ENCODE measurements around the gene FBLN1. TPM values are rescaled to one million over a fixed set of nuclear protein-coding genes. Genes with fewer than 3 reads are reported as not detected.
"Not testable (repeated sequence)": the region's sequence is repeated elsewhere in the genome, so short reads cannot be mapped to it uniquely, and the experiment has no call there.

The FBLN1 gene
- total and polyA plus RNA-seq, 12 donors, result 31.3 to 126 (median 51.0) TPM

DNA sequence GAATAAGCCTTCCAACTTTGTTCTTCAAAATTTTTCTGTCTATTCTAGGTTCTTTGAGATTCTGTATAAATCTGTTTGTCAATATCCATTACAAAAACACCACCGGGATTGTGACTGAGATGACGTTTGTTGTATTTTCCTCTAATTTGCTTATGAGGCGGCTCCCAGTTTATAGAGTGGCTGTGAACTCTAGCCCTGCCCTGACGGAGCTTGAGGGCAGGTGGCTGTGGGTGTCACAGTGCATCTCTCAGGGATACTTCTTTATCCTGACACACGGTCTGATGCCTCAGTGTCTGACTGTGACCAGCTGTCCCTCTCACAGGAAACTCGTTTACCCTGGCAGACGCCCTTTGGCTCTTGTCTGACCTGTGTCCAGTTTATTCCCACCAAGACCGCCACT lies 115.3 kb downstream of the FBLN1 start:
- TF ChIP-seq, protein P1, sequence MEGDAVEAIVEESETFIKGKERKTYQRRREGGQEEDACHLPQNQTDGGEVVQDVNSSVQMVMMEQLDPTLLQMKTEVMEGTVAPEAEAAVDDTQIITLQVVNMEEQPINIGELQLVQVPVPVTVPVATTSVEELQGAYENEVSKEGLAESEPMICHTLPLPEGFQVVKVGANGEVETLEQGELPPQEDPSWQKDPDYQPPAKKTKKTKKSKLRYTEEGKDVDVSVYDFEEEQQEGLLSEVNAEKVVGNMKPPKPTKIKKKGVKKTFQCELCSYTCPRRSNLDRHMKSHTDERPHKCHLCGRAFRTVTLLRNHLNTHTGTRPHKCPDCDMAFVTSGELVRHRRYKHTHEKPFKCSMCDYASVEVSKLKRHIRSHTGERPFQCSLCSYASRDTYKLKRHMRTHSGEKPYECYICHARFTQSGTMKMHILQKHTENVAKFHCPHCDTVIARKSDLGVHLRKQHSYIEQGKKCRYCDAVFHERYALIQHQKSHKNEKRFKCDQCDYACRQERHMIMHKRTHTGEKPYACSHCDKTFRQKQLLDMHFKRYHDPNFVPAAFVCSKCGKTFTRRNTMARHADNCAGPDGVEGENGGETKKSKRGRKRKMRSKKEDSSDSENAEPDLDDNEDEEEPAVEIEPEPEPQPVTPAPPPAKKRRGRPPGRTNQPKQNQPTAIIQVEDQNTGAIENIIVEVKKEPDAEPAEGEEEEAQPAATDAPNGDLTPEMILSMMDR (IDR thresholded peaks at IDR 0.05), result no peak
- ATAC-seq, result no peak
- peaks cover 0 to 2% (median 0%) of the 10 kb centered on the region in 9 donors for H3K4me1 ChIP-seq
- H3K27me3 ChIP-seq, result peaks cover 0 to 12% (median 0%) of the 10 kb centered on the region in 7 donors
- intact Hi-C loops (cut with DNase I), result no loop called here
- no peak overlapping the region for H3K4me3 ChIP-seq
- H3K27ac ChIP-seq, result no peak overlapping the region
- H3K36me3 ChIP-seq, result no peaks in the 10 kb centered on the region
- no peak for DNase-seq
- WGBS, 2 donors, result 74 to 76% methylated on average over 8 of the region's 8 CpGs
- peaks cover 0 to 10% (median 0%) of the 10 kb centered on the region in 11 donors for H3K9me3 ChIP-seq

DNA sequence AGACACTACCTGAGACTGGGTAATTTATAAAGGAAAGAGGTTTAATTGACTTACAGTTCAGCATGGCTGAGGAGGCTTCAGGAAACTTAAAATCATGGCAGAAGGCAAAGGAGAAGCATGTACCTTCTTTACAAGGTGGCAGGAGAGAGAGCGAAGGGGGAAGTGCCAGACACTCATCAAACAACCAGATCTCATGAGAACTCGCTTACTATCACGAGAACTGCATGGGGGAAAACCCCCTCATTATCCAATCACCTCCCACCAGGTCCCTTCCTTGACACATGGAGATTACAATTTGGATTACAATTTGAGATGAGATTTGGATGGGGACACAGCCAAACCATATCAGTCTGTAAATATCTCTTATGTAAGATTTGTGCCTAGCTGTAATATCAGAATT lies 118.0 kb downstream of the FBLN1 start:
- intact Hi-C loops (cut with DNase I), result no loop called here
- TF ChIP-seq, protein P1 (IDR thresholded peaks at IDR 0.05), result no peak
- peaks cover 0 to 25% (median 4%) of the 10 kb centered on the region in 7 donors for H3K27me3 ChIP-seq
- no peaks in the 10 kb centered on the region for H3K4me1 ChIP-seq
- no peak for ATAC-seq
- H3K27ac ChIP-seq, result no peak overlapping the region
- H3K36me3 ChIP-seq, result no peaks in the 10 kb centered on the region
- DNase-seq, result no peak
- 75 to 80% methylated on average over 3 of the region's 3 CpGs for WGBS, 2 donors
- peaks cover 0 to 10% (median 0%) of the 10 kb centered on the region in 11 donors for H3K9me3 ChIP-seq
- H3K4me3 ChIP-seq, result no peak overlapping the region

DNA sequence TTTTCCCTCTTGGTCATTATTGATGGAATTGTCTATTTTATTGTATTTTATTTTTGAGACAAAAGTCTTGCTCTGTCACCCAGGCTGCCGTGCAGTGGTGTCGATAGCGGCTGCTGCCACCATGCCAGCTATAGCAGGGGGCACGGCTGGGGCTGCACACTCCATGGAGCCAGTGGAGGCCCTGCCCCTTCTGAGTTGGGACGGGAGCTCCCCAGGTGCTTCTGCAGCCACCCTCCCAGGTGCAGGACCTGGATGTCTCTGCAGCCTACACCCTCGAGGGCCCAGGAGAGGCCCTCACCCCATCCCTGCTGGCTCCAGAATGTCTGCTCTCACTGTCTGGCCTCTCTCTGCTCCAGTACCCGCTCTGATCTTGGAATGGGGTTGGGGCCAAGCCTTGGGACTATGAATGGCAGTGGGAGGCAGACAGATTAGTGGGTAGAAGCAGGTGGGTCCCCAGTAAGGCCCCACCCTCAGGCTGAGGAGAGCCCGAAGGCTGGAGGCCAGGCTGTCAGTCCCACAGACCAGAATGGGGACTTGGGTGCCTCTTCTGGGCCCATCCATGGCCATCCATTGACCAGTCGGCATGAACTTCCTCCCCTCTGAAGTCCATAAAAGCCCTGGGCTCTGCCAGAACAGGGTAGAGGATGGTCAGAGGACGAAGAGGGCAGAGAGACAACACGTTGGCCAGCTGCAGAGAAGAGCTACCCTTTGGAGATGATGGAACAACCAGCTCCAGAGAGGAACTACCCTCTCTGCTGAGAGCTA lies 119.3 kb downstream of the FBLN1 start:
- ATAC-seq (no peak), DNase-seq (no peak)
- H3K4me3 ChIP-seq, result no peak overlapping the region
- intact Hi-C loops (cut with DNase I), result no loop called here
- WGBS, 2 donors, result 85 to 86% methylated on average over 11 of the region's 11 CpGs
- no peaks in the 10 kb centered on the region for H3K36me3 ChIP-seq
- TF ChIP-seq, protein P1 (IDR thresholded peaks at IDR 0.05), result no peak
- H3K4me1 ChIP-seq, result no peaks in the 10 kb centered on the region
- H3K27ac ChIP-seq, result no peak overlapping the region
- H3K9me3 ChIP-seq, result peaks cover 0 to 7% (median 0%) of the 10 kb centered on the region in 11 donors
- H3K27me3 ChIP-seq, result peaks cover 0 to 38% (median 4%) of the 10 kb centered on the region in 7 donors

DNA sequence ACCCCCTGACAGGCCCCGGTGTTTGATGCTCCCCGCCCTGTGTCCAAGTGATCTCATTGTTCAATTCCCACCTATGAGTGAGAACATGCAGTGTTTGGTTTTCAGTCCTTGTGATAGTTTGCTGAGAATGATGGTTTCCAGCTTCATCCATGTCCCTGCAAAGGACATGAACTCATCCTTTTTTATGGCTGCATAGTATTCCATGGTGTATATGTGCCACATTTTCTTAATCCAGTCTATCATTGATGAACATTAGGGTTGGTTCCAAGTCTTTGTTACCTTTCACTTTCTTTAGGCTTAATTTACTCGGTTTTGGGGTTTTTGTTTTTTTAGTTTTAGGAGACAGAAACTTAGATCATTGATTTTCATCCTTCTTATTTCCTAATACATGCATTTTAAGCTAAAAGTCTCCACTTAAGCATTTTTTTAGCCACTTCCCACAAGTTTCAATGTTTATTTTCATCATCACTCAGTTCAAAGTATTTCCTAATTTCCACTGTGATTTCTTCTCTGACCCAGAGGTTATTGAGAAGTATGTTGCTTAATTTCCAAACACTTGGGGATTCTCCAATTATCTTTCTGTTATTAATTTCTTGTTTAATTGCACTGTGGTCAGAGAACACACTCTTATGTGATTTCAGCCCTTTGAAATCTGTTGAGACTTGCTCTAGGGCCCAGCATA lies 120.9 kb downstream of the FBLN1 start:
- H3K4me3 ChIP-seq; H3K9me3 ChIP-seq; H3K36me3 ChIP-seq; H3K4me1 ChIP-seq; intact Hi-C loops (cut with DNase I); DNase-seq; ATAC-seq; H3K27ac ChIP-seq: not testable (repeated sequence)
- H3K27me3 ChIP-seq, result peaks cover 0 to 48% (median 11%) of the 10 kb centered on the region in 7 donors
- WGBS, 2 donors, result 71 to 91% methylated on average over 3 of the region's 3 CpGs

Data from heart right ventricle (tissue), 16 donors.